ENCODE measurements around the gene CASTOR2.
"Not testable (repeated sequence)": the region's sequence is repeated elsewhere in the genome, so short reads cannot be mapped to it uniquely, and the experiment has no call there.

CASTOR2 gene

GRCh38 chr7:75055830-75056772, 91.6 kb downstream of the CASTOR2 start:
- DNase-seq: no peak

GRCh38 chr7:75058406-75058805, 93.9 kb downstream of the CASTOR2 start:
- no peak for DNase-seq

- no peak for DNase-seq
These were observed 99.8 kb downstream of the CASTOR2 start for GRCh38 chr7:75064291-75064690.

- DNase-seq: no peak
These were observed 100.3 kb downstream of the CASTOR2 start for GRCh38 chr7:75064801-75065200.

- no peak for DNase-seq
These were observed 102.0 kb downstream of the CASTOR2 start for GRCh38 chr7:75066521-75066920.

GRCh38 chr7:75072981-75073283, 108.4 kb downstream of the CASTOR2 start:
- DNase-seq: no peak

GRCh38 chr7:75074262-75074641, 109.7 kb downstream of the CASTOR2 start:
- DNase-seq: not testable (repeated sequence)

All from T-helper 1 cell (primary cell).